ENCODE results near the gene QSOX2. TPM values are rescaled to one million over a fixed set of nuclear protein-coding genes. Genes with fewer than 3 reads are reported as not detected.

Gene QSOX2
- total RNA-seq, 1 donor from 2014 or later = 14.0 TPM

DNA sequence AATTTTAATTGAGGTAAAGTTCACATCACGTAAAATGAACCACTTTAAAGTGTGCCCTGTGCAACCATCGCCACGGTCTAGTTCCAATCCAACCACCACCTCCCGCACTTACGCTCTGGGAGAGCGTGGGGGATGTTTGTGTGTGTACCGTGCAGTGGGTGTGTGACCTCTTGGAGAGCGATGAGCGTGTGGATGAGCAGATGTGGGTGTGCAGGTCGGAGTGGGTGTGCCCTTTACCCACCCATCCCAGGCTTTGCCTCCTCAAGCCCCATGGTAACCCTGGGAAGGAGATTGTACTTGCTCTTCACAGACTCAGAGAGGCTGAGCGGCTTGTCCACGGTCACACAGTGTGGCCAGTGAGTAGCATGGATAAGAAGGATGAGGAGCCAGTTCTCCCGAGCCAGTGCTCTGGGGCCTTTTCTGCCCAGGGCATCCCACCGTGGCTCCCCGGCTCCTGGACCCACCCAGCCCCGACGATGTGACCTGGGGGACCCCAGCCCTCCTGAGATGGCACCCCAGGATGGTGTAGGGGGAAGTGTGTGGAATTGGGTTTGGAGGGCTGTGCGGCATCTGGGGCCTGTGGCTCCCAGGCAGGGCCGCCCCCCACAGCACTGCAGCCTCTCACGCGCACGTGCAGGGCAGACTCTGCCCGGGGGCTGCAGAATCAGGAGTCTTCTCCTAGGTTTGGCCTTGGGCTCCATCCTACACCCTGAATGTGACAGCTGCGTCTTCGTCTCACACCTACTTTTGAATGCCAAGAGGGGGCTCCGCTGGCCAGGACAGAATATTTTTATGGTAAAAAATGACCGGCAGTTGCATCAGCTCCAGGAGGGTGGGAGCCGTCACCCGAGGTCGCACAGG is 54.3 kb downstream of the QSOX2 start:
- no peaks in the 10 kb centered on the region for H3K36me3 Mint-ChIP-seq (ENCODE audit: low read depth, unreplicated experiment)
- no peak for DNase-seq (ENCODE audit: low spot score)
- H3K9me3 Mint-ChIP-seq (ENCODE audit: unreplicated experiment) = no peaks in the 10 kb centered on the region
- H3K4me3 Mint-ChIP-seq (ENCODE audit: unreplicated experiment) = no peak overlapping the region
- H3K4me1 Mint-ChIP-seq (ENCODE audit: unreplicated experiment) = no peaks in the 10 kb centered on the region
- H3K27ac Mint-ChIP-seq (ENCODE audit: unreplicated experiment) = no peak overlapping the region
- TF ChIP-seq, protein P1, sequence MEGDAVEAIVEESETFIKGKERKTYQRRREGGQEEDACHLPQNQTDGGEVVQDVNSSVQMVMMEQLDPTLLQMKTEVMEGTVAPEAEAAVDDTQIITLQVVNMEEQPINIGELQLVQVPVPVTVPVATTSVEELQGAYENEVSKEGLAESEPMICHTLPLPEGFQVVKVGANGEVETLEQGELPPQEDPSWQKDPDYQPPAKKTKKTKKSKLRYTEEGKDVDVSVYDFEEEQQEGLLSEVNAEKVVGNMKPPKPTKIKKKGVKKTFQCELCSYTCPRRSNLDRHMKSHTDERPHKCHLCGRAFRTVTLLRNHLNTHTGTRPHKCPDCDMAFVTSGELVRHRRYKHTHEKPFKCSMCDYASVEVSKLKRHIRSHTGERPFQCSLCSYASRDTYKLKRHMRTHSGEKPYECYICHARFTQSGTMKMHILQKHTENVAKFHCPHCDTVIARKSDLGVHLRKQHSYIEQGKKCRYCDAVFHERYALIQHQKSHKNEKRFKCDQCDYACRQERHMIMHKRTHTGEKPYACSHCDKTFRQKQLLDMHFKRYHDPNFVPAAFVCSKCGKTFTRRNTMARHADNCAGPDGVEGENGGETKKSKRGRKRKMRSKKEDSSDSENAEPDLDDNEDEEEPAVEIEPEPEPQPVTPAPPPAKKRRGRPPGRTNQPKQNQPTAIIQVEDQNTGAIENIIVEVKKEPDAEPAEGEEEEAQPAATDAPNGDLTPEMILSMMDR (IDR thresholded peaks at IDR 0.05; ENCODE audit: unreplicated experiment) = no peak
- peaks cover 13% of the 10 kb centered on the region for H3K27me3 Mint-ChIP-seq (ENCODE audit: unreplicated experiment)

DNA sequence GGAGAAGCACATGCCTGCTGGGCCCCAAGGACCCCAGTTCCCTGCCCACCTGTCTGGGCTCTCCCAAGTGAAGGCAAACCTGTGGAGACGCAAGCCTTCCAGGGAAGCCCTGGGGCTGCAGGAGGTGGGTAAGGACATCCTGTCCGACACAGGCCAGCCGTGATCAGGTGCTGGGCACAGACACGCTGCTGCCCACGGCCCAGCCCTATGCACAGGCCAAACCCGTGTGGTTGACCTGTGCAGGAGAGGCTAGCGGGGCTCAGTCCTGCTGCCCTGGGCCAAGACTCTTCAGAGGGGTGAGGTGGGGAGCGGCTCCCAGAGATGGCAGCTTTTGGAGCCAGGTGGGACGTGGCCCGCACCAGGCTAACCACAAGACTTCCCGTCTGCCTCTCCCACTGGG is 55.0 kb downstream of the QSOX2 start:
- Mint-ChIP-seq H3K27ac (ENCODE audit: unreplicated experiment) (no peak overlapping the region), H3K4me3 (ENCODE audit: unreplicated experiment) (no peak overlapping the region), H3K9me3 (ENCODE audit: unreplicated experiment) (no peaks in the 10 kb centered on the region), H3K36me3 (ENCODE audit: low read depth, unreplicated experiment) (no peaks in the 10 kb centered on the region), H3K4me1 (ENCODE audit: unreplicated experiment) (no peaks in the 10 kb centered on the region), H3K27me3 (ENCODE audit: unreplicated experiment) (peaks cover 8% of the 10 kb centered on the region)
- TF ChIP-seq, protein P1 (IDR thresholded peaks at IDR 0.05; ENCODE audit: unreplicated experiment) = no peak
- DNase-seq (ENCODE audit: low spot score) = no peak

DNA sequence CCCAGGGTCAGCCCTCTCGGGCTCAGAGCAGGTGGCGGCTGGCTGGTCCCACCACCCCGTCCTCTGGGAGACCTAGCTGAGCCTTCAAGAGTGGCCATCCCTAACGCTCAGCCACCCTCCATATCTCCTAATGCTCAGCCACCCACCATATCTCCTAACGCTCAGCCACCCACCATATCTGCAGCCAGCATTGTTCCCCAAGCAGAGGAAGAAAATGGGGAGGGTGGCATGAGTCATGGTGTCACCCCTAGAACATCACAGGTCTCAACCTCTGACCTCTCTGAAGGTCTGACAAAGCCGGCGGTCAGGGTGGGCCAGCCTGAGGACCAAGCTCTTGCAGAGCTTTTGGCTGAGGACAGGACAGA is 55.4 kb downstream of the QSOX2 start:
- Mint-ChIP-seq H3K27me3 (ENCODE audit: unreplicated experiment) (peaks cover 8% of the 10 kb centered on the region), H3K9me3 (ENCODE audit: unreplicated experiment) (no peaks in the 10 kb centered on the region)
- DNase-seq (ENCODE audit: low spot score) = no peak

DNA sequence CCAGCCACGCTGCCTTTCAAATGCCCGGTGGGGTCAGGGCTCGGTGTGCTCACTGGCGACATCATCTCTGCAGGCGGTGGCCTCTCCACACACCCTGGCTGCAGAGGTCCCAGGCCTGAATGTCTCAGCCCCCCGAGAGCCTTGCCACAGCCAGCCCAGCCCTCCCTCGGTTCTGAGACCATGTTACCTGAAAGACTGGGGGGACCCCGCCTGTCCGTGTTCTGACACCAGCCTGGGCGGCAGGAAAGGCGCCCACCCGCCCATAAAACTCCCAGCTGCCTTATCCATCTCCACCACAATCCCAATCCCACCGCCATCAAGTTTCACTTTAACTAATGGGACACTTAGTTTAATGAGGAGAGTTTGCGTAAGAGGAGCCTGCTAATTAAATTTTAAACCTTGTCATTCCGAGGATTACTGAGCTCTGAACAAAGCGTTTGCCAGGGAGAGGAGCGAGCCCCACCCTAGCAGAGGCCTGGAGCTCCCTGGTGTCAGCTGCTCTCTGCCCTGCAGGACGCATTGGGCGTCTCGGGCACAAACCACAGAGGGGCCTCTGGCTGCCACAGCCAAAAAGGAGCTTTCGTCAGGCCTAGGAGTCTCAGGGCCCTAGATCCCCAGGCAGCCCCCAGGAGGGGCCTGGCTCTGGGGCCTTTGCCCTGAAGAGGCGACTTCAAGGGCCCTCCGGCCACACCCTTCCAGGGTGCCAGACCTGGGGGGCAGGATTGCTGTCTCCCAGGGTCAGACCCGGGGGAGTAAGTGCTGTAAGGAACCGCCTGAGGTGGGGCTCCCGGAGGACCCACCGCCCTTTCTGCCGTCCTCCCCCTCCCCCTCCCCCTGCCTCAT is 56.0 kb downstream of the QSOX2 start:
- Mint-ChIP-seq H3K36me3 (ENCODE audit: low read depth, unreplicated experiment) (no peaks in the 10 kb centered on the region), H3K27ac (ENCODE audit: unreplicated experiment) (no peak overlapping the region), H3K27me3 (ENCODE audit: unreplicated experiment) (peaks cover 8% of the 10 kb centered on the region), H3K4me1 (ENCODE audit: unreplicated experiment) (no peaks in the 10 kb centered on the region), H3K9me3 (ENCODE audit: unreplicated experiment) (no peaks in the 10 kb centered on the region), H3K4me3 (ENCODE audit: unreplicated experiment) (no peak overlapping the region)
- TF ChIP-seq, protein P1 (IDR thresholded peaks at IDR 0.05; ENCODE audit: unreplicated experiment) = no peak
- DNase-seq (ENCODE audit: low spot score) = no peak

More for the DNA sequence above, 55.4 kb downstream of the QSOX2 start:
- TF ChIP-seq, protein P1 (IDR thresholded peaks at IDR 0.05; ENCODE audit: unreplicated experiment) = no peak
- Mint-ChIP-seq H3K4me3 (ENCODE audit: unreplicated experiment) (no peak overlapping the region), H3K27ac (ENCODE audit: unreplicated experiment) (no peak overlapping the region), H3K36me3 (ENCODE audit: low read depth, unreplicated experiment) (no peaks in the 10 kb centered on the region), H3K4me1 (ENCODE audit: unreplicated experiment) (no peaks in the 10 kb centered on the region)
